Measurements from ENCODE around the gene SRR.
A peak's percentile ranks its signal among the peaks of the same experiment; 100 is the strongest.
"Not testable (repeated sequence)": the region's sequence is repeated elsewhere in the genome, so short reads cannot be mapped to it uniquely, and the experiment has no call there.

Gene SRR

GRCh38 chr17:2303204-2304188 lies at the start of gene SRR, which contains the start of gene SMG6:
TSS of gene SRR (plus strand) at chr17:2303950. CDS start at chr17:2315561, 11,611 bp downstream.
TSS of gene SMG6 (minus strand) at chr17:2303785. CDS start at chr17:2303720, 65 bp downstream.
- DNase-seq (ENCODE audit: low read depth in 2 of 2): peak; percentile 67 to 81

DNA sequence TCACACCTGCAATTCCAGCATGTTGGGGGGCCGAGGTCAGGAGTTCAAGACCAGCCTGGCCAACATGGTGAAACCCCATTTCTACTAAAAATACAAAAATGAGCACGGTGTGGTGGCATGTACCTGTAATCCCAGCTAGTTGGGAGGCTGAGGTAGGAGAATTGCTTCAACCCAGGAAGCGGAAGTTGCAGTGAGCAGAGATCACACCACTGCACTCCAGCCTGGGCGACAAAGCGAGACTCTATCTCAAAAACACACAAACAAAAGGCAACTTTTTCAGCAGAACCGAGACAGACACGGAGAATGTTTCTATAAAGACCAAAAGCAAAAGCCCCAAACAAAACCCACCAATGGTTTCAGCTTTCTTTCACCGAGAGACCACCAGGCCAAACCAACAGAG lies 44.9 kb upstream of the SRR start:
- not testable (repeated sequence) for DNase-seq (ENCODE audit: low read depth in 2 of 2)

DNA sequence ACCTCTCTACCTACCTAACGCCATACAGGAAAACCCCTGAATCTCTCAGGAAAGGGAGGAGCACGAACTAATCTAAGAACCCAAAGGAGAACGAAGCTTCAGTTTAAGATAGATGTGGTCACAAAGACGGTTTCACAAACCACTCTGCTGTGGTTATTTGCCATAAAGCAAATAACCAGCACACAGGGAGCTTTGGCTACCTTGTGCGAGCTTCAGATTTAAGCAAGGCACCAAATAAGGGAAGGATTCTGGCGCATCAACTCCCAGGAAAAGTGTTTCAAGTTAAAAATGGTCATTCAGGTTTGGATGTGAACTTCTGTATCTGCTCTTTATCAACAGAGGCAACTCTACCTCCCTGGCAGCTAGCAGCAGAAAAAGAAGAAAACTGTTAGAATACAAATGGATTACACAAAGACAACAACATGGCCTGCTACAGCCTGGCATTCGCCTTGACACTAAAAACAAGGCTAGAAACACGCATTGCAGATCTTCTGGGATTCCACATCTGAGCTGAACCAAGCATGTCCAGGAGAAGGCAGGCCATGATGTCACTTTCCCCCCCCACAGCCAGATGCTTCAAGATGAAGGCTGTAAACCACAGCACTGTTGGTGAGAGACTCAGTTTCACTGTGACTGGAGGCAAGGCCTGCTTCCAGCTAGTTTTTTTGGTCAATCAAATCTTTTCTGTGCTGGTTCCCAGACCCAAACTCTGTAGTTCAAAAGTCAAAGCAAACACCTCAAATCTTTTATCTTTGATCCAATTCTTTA lies 43.8 kb upstream of the SRR start:
- DNase-seq (ENCODE audit: low read depth in 2 of 2): no peak

DNA sequence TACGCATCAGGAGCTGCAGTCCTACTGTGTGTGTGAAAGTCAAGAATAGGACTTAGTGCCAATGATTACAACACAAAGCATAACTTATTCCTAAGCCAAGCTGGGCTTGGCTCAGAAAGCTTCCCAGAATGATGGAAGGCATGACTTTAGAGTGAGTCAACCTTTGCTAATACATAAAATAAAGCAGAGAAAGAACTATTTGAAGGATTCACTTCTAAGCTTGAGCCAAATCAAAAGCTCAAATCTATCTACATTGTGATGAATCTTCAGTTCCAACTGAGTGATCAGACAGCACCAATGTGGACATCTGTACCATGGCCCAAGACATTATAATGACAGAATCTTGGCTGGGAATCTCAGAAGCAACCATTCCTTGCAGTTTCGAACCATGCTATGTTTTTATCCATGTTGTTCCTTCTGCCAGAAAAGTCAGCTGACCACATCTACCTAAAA lies 41.6 kb upstream of the SRR start:
- DNase-seq (ENCODE audit: low read depth in 2 of 2): peak; percentile 76 to 82

DNA sequence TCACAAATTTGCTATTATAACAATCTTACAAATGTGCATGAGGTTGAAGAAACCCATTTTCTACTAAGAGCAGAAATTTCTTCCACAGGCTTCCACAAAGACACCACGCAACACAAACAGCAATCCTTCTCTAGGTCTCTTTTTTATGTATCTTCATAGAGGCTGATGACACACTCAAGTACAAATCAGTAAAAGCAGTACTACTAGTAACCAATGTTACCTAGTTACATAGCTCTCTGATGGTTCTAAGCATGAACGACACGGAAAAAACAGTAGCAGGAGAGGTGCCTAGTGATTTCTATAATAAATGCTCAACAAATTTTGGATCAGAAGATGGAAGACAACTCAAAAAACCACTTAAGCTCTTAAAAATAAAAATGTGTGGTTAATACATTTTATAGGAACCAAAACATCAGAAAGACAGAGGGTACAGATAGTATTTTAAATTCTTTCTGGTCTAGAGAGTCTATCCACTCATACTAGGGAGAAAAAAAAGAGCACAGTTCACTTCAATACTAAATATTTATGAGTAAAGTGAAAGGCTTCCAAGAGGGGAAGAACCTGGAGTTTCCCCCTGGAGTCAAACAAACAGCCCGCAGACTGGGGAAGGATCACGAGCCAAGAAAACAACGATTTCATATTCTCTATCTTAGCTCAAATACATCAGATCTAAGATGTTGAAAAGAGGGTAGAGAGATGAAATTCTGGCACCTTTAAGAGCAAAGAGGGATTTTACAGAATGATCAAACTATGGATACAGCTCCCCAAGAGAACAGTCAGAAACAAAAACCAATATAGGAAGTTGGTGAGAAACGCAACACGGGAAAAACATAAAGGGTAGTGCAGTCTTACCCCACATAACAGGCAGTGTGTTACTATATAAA lies 40.3 kb upstream of the SRR start:
- DNase-seq (ENCODE audit: low read depth in 2 of 2): no peak

GRCh38 chr17:2264067-2264860 lies 39.5 kb upstream of the SRR start:
- DNase-seq (ENCODE audit: low read depth in 2 of 2): peak in 1 of 2 experiments; percentile 50

GRCh38 chr17:2265166-2265565 lies 38.6 kb upstream of the SRR start:
- not testable (repeated sequence) for DNase-seq (ENCODE audit: low read depth in 2 of 2)

GRCh38 chr17:2266045-2266864 lies 37.5 kb upstream of the SRR start:
- DNase-seq (ENCODE audit: low read depth in 2 of 2): no peak

DNA sequence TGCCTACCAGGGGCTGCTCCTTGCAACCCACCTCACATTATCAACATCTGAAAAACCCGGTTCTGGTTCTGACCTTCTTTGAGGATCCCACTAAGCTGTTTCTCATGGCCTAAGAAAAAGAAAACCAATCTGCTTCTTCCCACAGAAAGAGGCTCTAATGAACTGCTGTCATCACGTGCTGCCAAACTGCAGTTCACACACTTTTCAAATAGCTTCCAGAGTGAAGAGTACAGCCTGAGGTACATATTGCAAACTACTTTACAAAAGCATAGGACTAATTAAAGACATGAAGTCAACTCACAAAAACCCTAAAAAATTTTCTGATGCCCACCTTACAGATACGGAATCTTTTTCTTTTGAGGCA lies 36.9 kb upstream of the SRR start:
- no peak for DNase-seq (ENCODE audit: low read depth in 2 of 2)

DNA sequence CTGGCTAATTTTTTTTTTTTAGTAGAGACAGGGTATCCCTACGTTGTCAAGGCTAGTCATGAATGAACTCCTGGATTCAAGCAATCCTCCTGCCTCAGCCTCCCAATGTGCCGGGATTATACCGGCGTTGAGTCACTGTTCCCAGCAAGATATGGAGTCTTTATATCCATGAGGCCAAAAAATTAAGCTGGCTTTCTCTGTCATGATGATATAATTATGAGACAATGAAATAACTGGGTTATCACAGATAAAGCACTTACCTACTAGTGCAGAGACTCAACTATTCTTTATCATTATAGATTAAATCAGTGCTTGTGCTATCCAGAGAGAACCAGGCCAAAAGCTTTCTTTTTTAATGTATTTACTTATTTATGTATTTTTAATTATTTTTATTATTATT lies 36.4 kb upstream of the SRR start:
- DNase-seq (ENCODE audit: low read depth in 2 of 2): no peak

- DNase-seq (ENCODE audit: low read depth in 2 of 2): no peak
Measured at GRCh38 chr17:2271985-2272702, 31.6 kb upstream of the SRR start.

DNA sequence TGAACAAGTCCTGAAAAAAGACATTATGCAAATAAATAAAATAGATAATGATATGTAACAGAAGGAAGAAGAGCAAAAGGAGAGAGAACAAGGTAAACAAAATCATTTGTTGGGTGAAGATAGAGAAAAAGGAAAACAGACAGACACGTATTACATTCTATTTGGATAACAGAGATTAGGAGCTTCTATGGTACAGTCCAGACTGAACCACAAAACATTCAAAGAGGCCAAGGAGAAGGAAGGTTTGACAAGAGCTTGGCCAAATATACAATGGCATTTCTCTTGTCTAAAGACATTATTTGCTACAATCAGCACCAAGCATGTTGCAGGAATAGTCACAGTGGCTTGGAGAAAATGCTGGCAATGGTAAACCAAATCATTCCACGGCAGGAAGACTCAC lies 29.3 kb upstream of the SRR start:
- no peak for DNase-seq (ENCODE audit: low read depth in 2 of 2)

- DNase-seq (ENCODE audit: low read depth in 2 of 2): no peak
Measured at GRCh38 chr17:2275722-2276121, 28.0 kb upstream of the SRR start.

GRCh38 chr17:2277429-2278170 lies 26.1 kb upstream of the SRR start:
- DNase-seq (ENCODE audit: low read depth in 2 of 2): no peak

- DNase-seq (ENCODE audit: low read depth in 2 of 2): no peak
Measured at GRCh38 chr17:2279707-2280106, 24.0 kb upstream of the SRR start.

GRCh38 chr17:2282297-2282873 lies 21.4 kb upstream of the SRR start:
- DNase-seq (ENCODE audit: low read depth in 2 of 2): peak; percentile 75 to 78

DNA sequence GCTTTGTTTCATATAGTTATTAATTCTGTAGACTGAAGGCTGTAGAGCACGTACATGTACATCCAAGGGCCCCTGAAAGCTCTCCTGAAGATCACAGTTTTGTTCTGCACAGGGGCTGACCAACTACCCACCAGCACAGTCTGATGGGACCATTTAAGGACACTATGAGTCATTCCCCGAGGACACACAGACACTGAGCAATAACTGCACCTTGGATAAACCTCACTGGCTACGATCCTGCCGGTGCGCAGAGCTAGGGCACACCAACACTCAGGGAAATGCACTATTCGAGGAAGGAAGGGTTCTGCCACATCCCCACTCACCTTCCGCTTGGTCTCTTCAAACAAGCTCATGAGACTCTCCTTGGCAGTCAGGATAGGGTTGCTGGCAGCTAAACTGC lies 20.4 kb upstream of the SRR start:
- no peak for DNase-seq (ENCODE audit: low read depth in 2 of 2)

GRCh38 chr17:2289878-2290478 lies 13.8 kb upstream of the SRR start:
- no peak for DNase-seq (ENCODE audit: low read depth in 2 of 2)
